ENCODE data around the gene FMNL3. TPM values are rescaled to one million over a fixed set of nuclear protein-coding genes. Genes with fewer than 3 reads are reported as not detected.
A peak's percentile ranks its signal among the peaks of the same experiment; 100 is the strongest.

The FMNL3 gene
- total and polyA plus RNA-seq, 5 experiments from 2014 or later: 7.6 to 36.5 (median 12.1) TPM

- Mint-ChIP-seq H3K9me3 (no peaks in the 10 kb centered on the region), H3K4me3 (no peak overlapping the region), H3K4me1 (peaks cover 25 to 38% (median 32%) of the 10 kb centered on the region in 4 donors), H3K27ac (peak overlapping the region in 9 of 10 donors; percentile 1 to 80 (median 51)), H3K36me3 (no peaks in the 10 kb centered on the region), H3K27me3 (no peaks in the 10 kb centered on the region)
- ATAC-seq (peak; percentile 98 to 99), DNase-seq (peak; percentile 22 to 80 (median 54))
- POLR2A ChIA-PET: interaction anchor here (0.6 to 3.3 kb wide), 10 partner anchors 11 to 499 kb away, joined by 3 to 18 read pairs (median 6); partner anchors contain the start of genes FMNL3 and TMBIM6
These were observed 70.0 kb downstream of the FMNL3 start for GRCh38 chr12:49636979-49637755.

GRCh38 chr12:49636574-49636973, 70.6 kb downstream of the FMNL3 start:
- no peak for ATAC-seq
- POLR2A ChIA-PET: interaction anchor here (0.6 to 3.3 kb wide), 8 partner anchors 8 to 498 kb away, joined by 3 to 18 read pairs (median 6); partner anchors contain the start of genes FMNL3, PRPF40B and TMBIM6
- Mint-ChIP-seq H3K36me3 (no peaks in the 10 kb centered on the region), H3K9me3 (no peaks in the 10 kb centered on the region), H3K27me3 (no peaks in the 10 kb centered on the region), H3K4me3 (no peak overlapping the region), H3K27ac (peak overlapping the region in 8 of 10 donors; percentile 1 to 80 (median 70)), H3K4me1 (peaks cover 25 to 38% (median 32%) of the 10 kb centered on the region in 4 donors)
- DNase-seq: no peak

- ATAC-seq: no peak
- Mint-ChIP-seq H3K36me3 (no peaks in the 10 kb centered on the region), H3K4me1 (peaks cover 24 to 38% (median 32%) of the 10 kb centered on the region in 4 donors), H3K27ac (peak overlapping the region in 5 of 10 donors; percentile 3 to 55 (median 26)), H3K9me3 (no peaks in the 10 kb centered on the region), H3K27me3 (no peaks in the 10 kb centered on the region), H3K4me3 (no peak overlapping the region)
- DNase-seq: no peak
- POLR2A ChIA-PET: interaction anchor here (0.7 to 2.5 kb wide), 6 partner anchors 9 to 71 kb away, joined by 3 to 9 read pairs (median 5); partner anchors contain the start of genes FMNL3 and PRPF40B
These were observed 71.5 kb downstream of the FMNL3 start for GRCh38 chr12:49635656-49636055.

GRCh38 chr12:49635036-49635435, 72.2 kb downstream of the FMNL3 start:
- no peaks in the 10 kb centered on the region for H3K27me3 Mint-ChIP-seq
- H3K4me1 Mint-ChIP-seq: peaks cover 23 to 37% (median 30%) of the 10 kb centered on the region in 4 donors
- H3K36me3 Mint-ChIP-seq: no peaks in the 10 kb centered on the region
- ATAC-seq: no peak
- no peak for DNase-seq
- H3K9me3 Mint-ChIP-seq: no peaks in the 10 kb centered on the region
- no peak overlapping the region for H3K4me3 Mint-ChIP-seq
- POLR2A ChIA-PET: interaction anchor here (1.0 to 1.7 kb wide), 3 partner anchors 11 to 79 kb away, joined by 3 to 6 read pairs (median 3); partner anchors contain the start of genes FMNL3 and PRPF40B
- peak overlapping the region in 1 of 10 donors; percentile 48 for H3K27ac Mint-ChIP-seq

GRCh38 chr12:49633703-49634345, 73.4 kb downstream of the FMNL3 start:
- ATAC-seq: no peak
- Mint-ChIP-seq H3K36me3 (no peaks in the 10 kb centered on the region), H3K4me3 (no peak overlapping the region), H3K9me3 (no peaks in the 10 kb centered on the region), H3K27me3 (no peaks in the 10 kb centered on the region), H3K4me1 (peaks cover 18 to 29% (median 23%) of the 10 kb centered on the region in 4 donors), H3K27ac (peak overlapping the region in 2 of 10 donors; percentile 25 to 56)
- POLR2A ChIA-PET: interaction anchor here (0.9 to 2.8 kb wide), 3 partner anchors 11 to 80 kb away, joined by 3 to 10 read pairs (median 3); partner anchors contain the start of gene PRPF40B
- no peak for DNase-seq

- ATAC-seq (no peak), DNase-seq (no peak)
- peaks cover 18 to 28% (median 21%) of the 10 kb centered on the region in 4 donors for H3K4me1 Mint-ChIP-seq
- H3K4me3 Mint-ChIP-seq: no peak overlapping the region
- H3K27ac Mint-ChIP-seq: peak overlapping the region in 2 of 10 donors; percentile 43 to 48
- no peaks in the 10 kb centered on the region for H3K9me3 Mint-ChIP-seq
- H3K36me3 Mint-ChIP-seq: no peaks in the 10 kb centered on the region
- no peaks in the 10 kb centered on the region for H3K27me3 Mint-ChIP-seq
- POLR2A ChIA-PET: interaction anchor here (2.8 kb wide), 1 partner anchor 10 kb away, joined by 10 read pairs; the partner anchor contains the start of gene PRPF40B
These were observed 74.1 kb downstream of the FMNL3 start for GRCh38 chr12:49632986-49633702.

GRCh38 chr12:49632401-49632800, 74.8 kb downstream of the FMNL3 start:
- H3K9me3 Mint-ChIP-seq: no peaks in the 10 kb centered on the region
- no peaks in the 10 kb centered on the region for H3K27me3 Mint-ChIP-seq
- no peak for ATAC-seq
- DNase-seq: no peak
- H3K4me3 Mint-ChIP-seq: no peak overlapping the region
- peaks cover 14 to 20% (median 18%) of the 10 kb centered on the region in 4 donors for H3K4me1 Mint-ChIP-seq
- POLR2A ChIA-PET: interaction anchor here (2.8 kb wide), 1 partner anchor 9 kb away, joined by 10 read pairs; the partner anchor contains the start of gene PRPF40B
- no peaks in the 10 kb centered on the region for H3K36me3 Mint-ChIP-seq
- no peak overlapping the region for H3K27ac Mint-ChIP-seq

- DNase-seq: no peak
- POLR2A ChIA-PET: no interaction called here
- peaks cover 5 to 11% (median 8%) of the 10 kb centered on the region in 4 donors for H3K4me1 Mint-ChIP-seq
- H3K36me3 Mint-ChIP-seq: no peaks in the 10 kb centered on the region
- no peak overlapping the region for H3K4me3 Mint-ChIP-seq
- no peak for ATAC-seq
- H3K27me3 Mint-ChIP-seq: no peaks in the 10 kb centered on the region
- H3K9me3 Mint-ChIP-seq: no peaks in the 10 kb centered on the region
- H3K27ac Mint-ChIP-seq: peak overlapping the region in 1 of 10 donors; percentile 11
These were observed 75.8 kb downstream of the FMNL3 start for GRCh38 chr12:49631336-49631907.

GRCh38 chr12:49627752-49628360, 79.3 kb downstream of the FMNL3 start:
- H3K27ac Mint-ChIP-seq: no peak overlapping the region
- no peaks in the 10 kb centered on the region for H3K36me3 Mint-ChIP-seq
- H3K4me3 Mint-ChIP-seq: no peak overlapping the region
- peaks cover 6 to 11% (median 10%) of the 10 kb centered on the region in 4 donors for H3K4me1 Mint-ChIP-seq
- DNase-seq (no peak), ATAC-seq (no peak)
- POLR2A ChIA-PET: no interaction called here
- H3K9me3 Mint-ChIP-seq: no peaks in the 10 kb centered on the region
- H3K27me3 Mint-ChIP-seq: no peaks in the 10 kb centered on the region

- DNase-seq: no peak
- ATAC-seq: no peak
- peaks cover 11 to 20% (median 13%) of the 10 kb centered on the region in 4 donors for H3K4me1 Mint-ChIP-seq
- no peaks in the 10 kb centered on the region for H3K9me3 Mint-ChIP-seq
- POLR2A ChIA-PET: no interaction called here
- H3K4me3 Mint-ChIP-seq: no peak overlapping the region
- H3K27ac Mint-ChIP-seq: no peak overlapping the region
- no peaks in the 10 kb centered on the region for H3K36me3 Mint-ChIP-seq
- H3K27me3 Mint-ChIP-seq: no peaks in the 10 kb centered on the region
These were observed 80.4 kb downstream of the FMNL3 start for GRCh38 chr12:49626836-49627235.

GRCh38 chr12:49626169-49626835, 80.9 kb downstream of the FMNL3 start:
- no peaks in the 10 kb centered on the region for H3K36me3 Mint-ChIP-seq
- H3K9me3 Mint-ChIP-seq: no peaks in the 10 kb centered on the region
- ATAC-seq (peak; percentile 15 to 19), DNase-seq (peak in 3 of 10 donors; percentile 14 to 36 (median 29))
- no peaks in the 10 kb centered on the region for H3K27me3 Mint-ChIP-seq
- POLR2A ChIA-PET: interaction anchor here (0.6 kb wide), 2 partner anchors 19 to 110 kb away, joined by 3 to 6 read pairs; no protein-coding TSS in a partner anchor
- H3K4me1 Mint-ChIP-seq: peaks cover 12 to 25% (median 18%) of the 10 kb centered on the region in 4 donors
- no peak overlapping the region for H3K27ac Mint-ChIP-seq
- H3K4me3 Mint-ChIP-seq: no peak overlapping the region

All from naive thymus-derived CD8-positive, alpha-beta T cell (primary cell).